Activated naive CD4-positive, alpha-beta T cell treated with anti-CD3 and anti-CD28 coated beads, Interleukin-2, amount 50 U/mL, for 72 hours (primary cell): ENCODE measurements around the gene RP2. TPM values are rescaled to one million over a fixed set of nuclear protein-coding genes. Genes with fewer than 3 reads are reported as not detected.

Experiments
- total RNA-seq, 2 donors: library from RNA; stranded (reverse); gene quantifications; one replicate each; pipeline ENCODE4 v1.2.3, GENCODE V29; 2022

Gene RP2
- total RNA-seq, 2 donors from 2014 or later = 5.2 to 6.6 TPM

Other genes starting within 250 kb of the RP2 start
- 10 to 100 TPM; 13.5 to 15.1 TPM for gene SLC9A7, start 77.9 kb upstream of the RP2 start, total RNA-seq
- gene JADE3, start 75.4 kb downstream of the RP2 start, total RNA-seq = 1 to 10 TPM in 1 of 2 donors, under 1 TPM in 1; 0.43 to 1.9 TPM
- gene RGN, start 241.4 kb downstream of the RP2 start, total RNA-seq = not detected